IMR-90 (cell line): Measurements from ENCODE around the gene RSPH9. TPM values are rescaled to one million over a fixed set of nuclear protein-coding genes. Genes with fewer than 3 reads are reported as not detected.

ENCODE experiments used
- ATAC-seq: fragments of 200-7000 bp; cut with Tn5 transposase; 2 replicates; pipeline ENCODE4 v1.9.1; 2020; ENCODE audit warnings: low read depth, mild to moderate bottlenecking, moderate library complexity
- BruUV-seq: library from RNA; stranded (reverse); fragments of 400-500 nt; replicated peaks from 2 replicates; lab custom pipeline; 2021; lab: Mats Ljungman, UMichigan
- CTCF ChIA-PET: fragments of 300-600 bp; formaldehyde crosslinking; extraction: SDS; loops from one replicate; lab custom pipeline; 2021; ENCODE audit warnings: antibody characterized with exemption; lab: Yijun Ruan, JAX
- POLR2A ChIA-PET: fragments of 300-600 bp; sonication (Branson Sonifier 250); formaldehyde crosslinking; loops from one replicate; lab custom pipeline; 2022; ENCODE audit warnings: antibody characterized with exemption; ENCODE audit not compliant: unreplicated experiment; lab: Charles Lee
- DNase-seq: peaks from one replicate; pipeline ENCODE4 v3.0.0; 2013
- H2AFZ ChIP-seq: replicated peaks from 2 replicates; pipeline ENCODE3; 2013; ENCODE audit warnings: low read length, mild to moderate bottlenecking; ENCODE audit not compliant: poor library complexity
- H2AK5ac ChIP-seq: 2 replicates; pipeline ENCODE4 v1.6.1; 2013; ENCODE audit warnings: low read depth, low read length, inconsistent platforms
- H2AK9ac ChIP-seq: replicated peaks from 2 replicates; pipeline ENCODE3; 2013; ENCODE audit warnings: mild to moderate bottlenecking, low read depth, low read length, moderate library complexity; ENCODE audit not compliant: poor library complexity
- H2BK120ac ChIP-seq: 2 replicates; pipeline ENCODE4 v1.6.1; 2013; ENCODE audit warnings: low read depth, low read length, inconsistent platforms
- H2BK15ac ChIP-seq: 3 replicates; pipeline ENCODE4 v1.6.1; 2013; ENCODE audit warnings: low read depth, low read length, inconsistent platforms
- H2BK20ac ChIP-seq: 2 replicates; pipeline ENCODE4 v1.6.1; 2013; ENCODE audit warnings: low read depth, mild to moderate bottlenecking, inconsistent platforms, low read length, moderate library complexity
- H2BK5ac ChIP-seq: 2 replicates; pipeline ENCODE4 v1.6.1; 2013; ENCODE audit warnings: mild to moderate bottlenecking, low read depth, low read length, inconsistent platforms; ENCODE audit not compliant: poor library complexity, severe bottlenecking
- H3K14ac ChIP-seq: replicated peaks from 2 replicates; pipeline ENCODE4 v1.6.1; 2013; ENCODE audit warnings: low read depth, low read length, inconsistent platforms
- H3K18ac ChIP-seq: 2 replicates; pipeline ENCODE4 v1.6.1; 2013; ENCODE audit warnings: low read depth, low read length, control low read depth
- H3K23ac ChIP-seq: 2 replicates; pipeline ENCODE4 v1.6.1; 2013; ENCODE audit warnings: low read depth, low read length, inconsistent platforms
- H3K27ac ChIP-seq: 2 replicates; pipeline ENCODE4 v1.5.1; 2013; ENCODE audit warnings: mild to moderate bottlenecking, control low read depth, low read length; ENCODE audit not compliant: insufficient read depth
- H3K27me3 ChIP-seq: 2 replicates; pipeline ENCODE4 v1.6.1; 2013; ENCODE audit warnings: low read length; ENCODE audit not compliant: control insufficient read depth, insufficient read depth
- H3K36me3 ChIP-seq: 2 replicates; pipeline ENCODE4 v1.6.1; 2013; ENCODE audit warnings: low read length, mixed read lengths; ENCODE audit not compliant: control insufficient read depth, insufficient read depth
- H3K4ac ChIP-seq: 2 replicates; pipeline ENCODE4 v1.6.1; 2013; ENCODE audit warnings: low read depth, low read length, inconsistent platforms
- H3K4me1 ChIP-seq: 2 replicates; pipeline ENCODE4 v1.6.1; 2013; ENCODE audit warnings: low read length, mixed read lengths; ENCODE audit not compliant: control insufficient read depth, insufficient read depth
- H3K4me2 ChIP-seq: 2 replicates; pipeline ENCODE4 v1.6.1; 2013; ENCODE audit warnings: low read depth, mild to moderate bottlenecking, control low read depth, low read length, moderate library complexity
- H3K4me3 ChIP-seq: 2 replicates; pipeline ENCODE4 v1.5.1; 2013; ENCODE audit warnings: low read depth, mild to moderate bottlenecking, control low read depth, low read length, moderate library complexity; ENCODE audit not compliant: insufficient read depth
- H3K56ac ChIP-seq: 2 replicates; pipeline ENCODE4 v1.6.1; 2013; ENCODE audit warnings: low read length, inconsistent platforms; ENCODE audit not compliant: insufficient read depth; ENCODE audit errors: extremely low read depth
- H3K79me1 ChIP-seq, 2 experiments: 2 replicates each; pipeline ENCODE4 v1.6.1; 2013; ENCODE audit warnings: low read length in 2 of 2, inconsistent platforms in 1 of 2, low read depth in 1 of 2
- H3K9ac ChIP-seq: 2 replicates; pipeline ENCODE4 v1.6.1; 2013; ENCODE audit warnings: low read depth, low read length, control low read depth
- H3K9me1 ChIP-seq: 2 replicates; pipeline ENCODE4 v1.6.1; 2013; ENCODE audit warnings: low read length, inconsistent platforms; ENCODE audit not compliant: insufficient read depth
- H3K9me3 ChIP-seq: 2 replicates; pipeline ENCODE4 v1.6.1; 2013; ENCODE audit warnings: low read length; ENCODE audit not compliant: control insufficient read depth, insufficient read depth
- H4K20me1 ChIP-seq: 2 replicates; pipeline ENCODE4 v1.6.1; 2013; ENCODE audit warnings: low read length, inconsistent platforms; ENCODE audit not compliant: insufficient read depth
- H4K5ac ChIP-seq: 2 replicates; pipeline ENCODE4 v1.6.1; 2013; ENCODE audit warnings: mild to moderate bottlenecking, low read depth, low read length, control low read depth
- H4K8ac ChIP-seq, 2 experiments: 2 replicates each; pipeline ENCODE4 v1.6.1; 2013; ENCODE audit warnings: low read depth in 2 of 2, low read length in 2 of 2, control low read depth in 1 of 2, inconsistent platforms in 1 of 2
- H4K91ac ChIP-seq: 2 replicates; pipeline ENCODE4 v1.6.1; 2013; ENCODE audit warnings: low read depth, low read length, inconsistent platforms; ENCODE audit not compliant: insufficient read depth
- ELK1 ChIP-seq: fragments of 150-350 bp; IDR thresholded peaks from 2 replicates; pipeline ENCODE4 v1.6.1; 2016; ENCODE audit warnings: low read depth, mild to moderate bottlenecking, low read length, moderate library complexity, borderline replicate concordance
- MAZ ChIP-seq: IDR thresholded peaks from 2 replicates; pipeline ENCODE4 v1.6.1; 2012; ENCODE audit warnings: low read depth, mild to moderate bottlenecking, low read length, improper control_type of control experiment, moderate library complexity, borderline replicate concordance
- NFE2L2 ChIP-seq: fragments of 150-350 bp; IDR thresholded peaks from 2 replicates; pipeline ENCODE4 v1.6.1; 2016; ENCODE audit warnings: low read depth, mild to moderate bottlenecking, low read length
- POLR2A ChIP-seq: IDR thresholded peaks from 2 replicates; pipeline ENCODE4 v1.6.1; 2012; ENCODE audit warnings: mild to moderate bottlenecking, low read depth, low read length
- RAD21 ChIP-seq: IDR thresholded peaks from 2 replicates; pipeline ENCODE4 v1.6.1; 2012; ENCODE audit warnings: low read length, improper control_type of control experiment
- RFX5 ChIP-seq: IDR thresholded peaks from 2 replicates; pipeline ENCODE4 v1.8.0; 2012; ENCODE audit warnings: low read depth, mild to moderate bottlenecking, low read length, moderate library complexity
- WGBS, 2 experiments: methylation state at CpG; one replicate each; pipeline versions ENCODE4 v1.1.5 to v1.1.7; 2013; ENCODE audit warnings: missing lambda C conversion rate in 2 of 2; ENCODE audit not compliant: insufficient read length in 1 of 2; ENCODE audit errors: extremely low coverage in 2 of 2; 5-methylcytosine and 5-hydroxymethylcytosine counted together
- dilution Hi-C: fragments of 300-500 bp; cut with HindIII; formaldehyde crosslinking; loops from one replicate; pipeline ENCODE4 v1.14.3; 2018; ENCODE audit warnings: low sequenced_read_pairs; ENCODE audit not compliant: unreplicated experiment
- in situ Hi-C: fragments of 300-500 bp; cut with MboI; formaldehyde crosslinking; loops from 3 replicates; pipeline ENCODE4 v1.14.3; 2019; ENCODE audit warnings: low sequenced_read_pairs, inconsistent platforms, mixed read lengths
- intact Hi-C: fragments of 100-400 bp; cut with micrococcal nuclease; formaldehyde crosslinking; loops from 2 replicates; pipeline ENCODE4 v1.10.0; 2022
- polyA plus RNA-seq, 3 experiments: library from polyadenylated mRNA; depleted of rRNA; stranded (reverse); fragments of >200 nt; gene quantifications; 2 replicates each; pipeline ENCODE4 v1.2.3, GENCODE V29; 2012; ENCODE audit warnings: low replicate concordance in 1 of 3
- total RNA-seq: library from RNA; depleted of rRNA; stranded (reverse); fragments of >200 nt; gene quantifications from 2 replicates; pipeline ENCODE4 v1.2.3, GENCODE V29; 2012

Gene RSPH9
- total and polyA plus RNA-seq, 2 of the 4 experiments (the other 2 are of a cell fraction), result 0.18 to 0.21 TPM

- Histone ChIP-seq H2BK5ac (no peak overlapping the region), H2BK15ac (no peak overlapping the region), H2AFZ (no peak overlapping the region), H3K18ac (no peak overlapping the region), H3K27ac (no peak overlapping the region), H3K36me3 (peaks cover 43% of the 10 kb centered on the region), H3K9me1 (peaks cover 7% of the 10 kb centered on the region; the same call in 1 of the 2 replicates), H4K20me1 (peaks cover 25% of the 10 kb centered on the region), H3K56ac (no peak overlapping the region), H2BK120ac (no peak overlapping the region), H3K4me2 (no peak overlapping the region), H3K4ac (no peak overlapping the region), H2AK9ac (no peak overlapping the region), H3K9me3 (no peaks in the 10 kb centered on the region), H4K91ac (no peak overlapping the region), H4K5ac (no peak overlapping the region), H3K4me1 (no peaks in the 10 kb centered on the region), H3K14ac (no peak overlapping the region), H3K23ac (no peak overlapping the region), H3K79me1 (peaks cover 52 to 70% of the 10 kb centered on the region in 2 experiments), H3K4me3 (no peak overlapping the region), H2BK20ac (no peak overlapping the region), H3K9ac (no peak overlapping the region), H2AK5ac (no peak overlapping the region), H4K8ac (no peak overlapping the region), H3K27me3 (no peaks in the 10 kb centered on the region)
- no peak for DNase-seq
- no CpG with 5 or more reads among the region's 5 CpGs for WGBS, 2 experiments
- dilution Hi-C loops (no loop called here), intact Hi-C loops (no loop called here), in situ Hi-C loops (no loop called here)
- TF ChIP-seq MAZ (no peak), ELK1 (no peak), RAD21 (no peak), NFE2L2 (no peak), RFX5 (no peak), POLR2A (no peak)
- no TSS peak for BruUV-seq
- ATAC-seq, result no peak
- ChIA-PET POLR2A (no interaction called here), CTCF (no interaction called here)
These were observed 36.5 kb downstream of the RSPH9 start for GRCh38 chr6:43681303-43681702.
